Psoas muscle (tissue), 8 donors: ENCODE results near the gene TFB1M. TPM values are rescaled to one million over a fixed set of nuclear protein-coding genes. Genes with fewer than 3 reads are reported as not detected.

Source experiments
- ATAC-seq, 4 donors: fragments of 200-7000 bp; cut with Tn5 transposase; one replicate each; pipeline ENCODE4 v1.9.1; 2020; ENCODE audit warnings: moderate library complexity in 3 of 4, mild to moderate bottlenecking in 2 of 4
- DNase-seq, 2 donors: peaks; one replicate each; pipeline ENCODE4 v3.0.0-alpha.2; 2020
- H3K27ac ChIP-seq: fragments of 200-600 bp; one replicate; pipeline ENCODE4 v1.8.0; 2022
- H3K27me3 ChIP-seq, 3 donors: fragments of 200-600 bp in 1 of 3; one replicate each; pipeline versions ENCODE4 v1.6.1 to v1.8.0; 2013 to 2022; ENCODE audit warnings: low read length in 2 of 3, mild to moderate bottlenecking in 2 of 3, moderate library complexity in 1 of 3; ENCODE audit not compliant: insufficient read depth in 3 of 3
- H3K36me3 ChIP-seq, 2 donors: fragments of 200-600 bp in 1 of 2; one replicate each; pipeline versions ENCODE4 v1.6.1 to v1.8.0; 2013 to 2022; ENCODE audit warnings: low read depth in 1 of 2, mild to moderate bottlenecking in 1 of 2, moderate library complexity in 1 of 2; ENCODE audit not compliant: insufficient read depth in 1 of 2
- H3K4me1 ChIP-seq: fragments of 200-600 bp; one replicate; pipeline ENCODE4 v1.8.0; 2022
- H3K4me3 ChIP-seq: fragments of 200-600 bp; one replicate; pipeline ENCODE4 v1.8.0; 2022; ENCODE audit warnings: mild to moderate bottlenecking
- H3K9me3 ChIP-seq: fragments of 200-600 bp; one replicate; pipeline ENCODE4 v1.8.0; 2022
- CTCF ChIP-seq: fragments of 200-600 bp; IDR thresholded peaks from one replicate; pipeline ENCODE4 v1.8.0; 2022; ENCODE audit warnings: antibody characterized with exemption
- WGBS, 3 donors: extraction: QIAGEN DNeasy Blood & Tissue Kit; methylation state at CpG; one replicate each; pipeline versions ENCODE4 v1.1.6 to v1.1.7; 2013; 5-methylcytosine and 5-hydroxymethylcytosine counted together
- intact Hi-C, 2 donors: fragments of 100-400 bp; cut with DNase I; formaldehyde crosslinking; loops; one replicate each; pipeline versions ENCODE4 v1.11.0 to v1.14.2; 2022
- polyA plus RNA-seq, 3 donors: library from polyadenylated mRNA; stranded (reverse); fragments of 200-250 nt; gene quantifications; one replicate each; pipeline ENCODE4 v1.2.3, GENCODE V29; 2013
- total RNA-seq, 4 donors: library from RNA; stranded (reverse); fragmentation: NEBNext Ultra II Directional in 2 of 4; extraction: Animal tissue kit (Norgen Biotek cat#: 25700) in 2 of 4; gene quantifications; one replicate each; pipeline versions ENCODE4 v1.2.1 to v1.2.4, GENCODE V29; 2021 to 2023
- donor health status: healthy with polysubstance abuse.
- donor health status: DM: no; HTN: no; CAD: no; lungs with moderate emphysema.
- donor health status: Bipolar disorder and iron deficiency.
- donor health status: healthy.
- donor health status: DM: yes; HTN: yes; CAD: no.
- donor health status: DM: no; HTN: no; CAD: no.
- donor health status: DM: no; HTN: no; CAD: no.
- donor health status: DM: yes; HTN: yes; CAD: no.

Gene TFB1M
- total and polyA plus RNA-seq, 7 donors, result 7.2 to 25.9 (median 17.8) TPM

- Histone ChIP-seq H3K4me3 (no peak overlapping the region), H3K4me1 (peaks cover 5% of the 10 kb centered on the region), H3K27ac (no peak overlapping the region), H3K27me3 (no peaks in the 10 kb centered on the region), H3K36me3 (no peaks in the 10 kb centered on the region), H3K9me3 (no peaks in the 10 kb centered on the region)
- ATAC-seq (no peak), DNase-seq (no peak)
- 84 to 94% (median 92%) methylated on average over 6 of the region's 6 CpGs for whole genome bisulfite sequencing, 3 donors
- no peak for TF ChIP-seq CTCF
- intact Hi-C loops, result loop anchor here (2.0 to 10.0 kb wide), 3 partner anchors 205 to 1697 kb away; no protein-coding TSS in a partner anchor
Observed at GRCh38 chr6:155328074-155328538, 13.8 kb upstream of the TFB1M start.

GRCh38 chr6:155327326-155328073, 13.2 kb upstream of the TFB1M start:
- WGBS, 3 donors, result 0 to 2% (median 0%) methylated on average over 1 of the region's 1 CpG
- DNase-seq (peak; percentile 29 to 65), ATAC-seq (peak; percentile 65 to 93 (median 73))
- H3K4me3 ChIP-seq, result no peak overlapping the region
- intact Hi-C loops, result loop anchor here (2.0 to 10.0 kb wide), 4 partner anchors 203 to 1697 kb away; no protein-coding TSS in a partner anchor
- no peaks in the 10 kb centered on the region for H3K9me3 ChIP-seq
- no peak overlapping the region for H3K27ac ChIP-seq
- H3K27me3 ChIP-seq, result no peaks in the 10 kb centered on the region
- H3K4me1 ChIP-seq, result peaks cover 5% of the 10 kb centered on the region
- peak; percentile 92 for TF ChIP-seq CTCF
- no peaks in the 10 kb centered on the region for H3K36me3 ChIP-seq

GRCh38 chr6:155325700-155326516, 11.6 kb upstream of the TFB1M start:
- 64 to 74% (median 72%) methylated on average over 6 of the region's 6 CpGs for WGBS, 3 donors
- no peak for TF ChIP-seq CTCF
- no peaks in the 10 kb centered on the region for H3K36me3 ChIP-seq
- no peaks in the 10 kb centered on the region for H3K9me3 ChIP-seq
- ATAC-seq (no peak), DNase-seq (no peak)
- H3K27me3 ChIP-seq, result no peaks in the 10 kb centered on the region
- intact Hi-C loops, result loop anchor here in 1 of 2 donors (2.0 to 10.0 kb wide), 3 partner anchors 205 to 1699 kb away; no protein-coding TSS in a partner anchor
- H3K27ac ChIP-seq, result no peak overlapping the region
- no peak overlapping the region for H3K4me3 ChIP-seq
- peaks cover 5% of the 10 kb centered on the region for H3K4me1 ChIP-seq

- no peaks in the 10 kb centered on the region for H3K27me3 ChIP-seq
- intact Hi-C loops, result loop anchor here in 1 of 2 donors (5.0 to 10.0 kb wide), 2 partner anchors 1237 to 1700 kb away; no protein-coding TSS in a partner anchor
- ATAC-seq (no peak), DNase-seq (no peak)
- H3K27ac ChIP-seq, result no peak overlapping the region
- H3K9me3 ChIP-seq, result no peaks in the 10 kb centered on the region
- H3K36me3 ChIP-seq, result no peaks in the 10 kb centered on the region
- peaks cover 5% of the 10 kb centered on the region for H3K4me1 ChIP-seq
- no peak for TF ChIP-seq CTCF
- no peak overlapping the region for H3K4me3 ChIP-seq
Observed at GRCh38 chr6:155324993-155325392, 10.7 kb upstream of the TFB1M start.
